Central memory CD8-positive, alpha-beta T cell (primary cell): ENCODE results near the gene SINHCAF.
"Not testable (repeated sequence)": the region's sequence is repeated elsewhere in the genome, so short reads cannot be mapped to it uniquely, and the experiment has no call there.

ENCODE experiments used
- ATAC-seq: fragments of 150-1000 bp; cut with Tn5 transposase; replicated peaks from 2 replicates; pipeline ENCODE4 v1.10.0; 2022; ENCODE audit warnings: mild to moderate bottlenecking, moderate FRiP score, moderate number of reproducible peaks; ENCODE audit not compliant: poor library complexity, severe bottlenecking; ENCODE audit errors: extremely low read depth
- DNase-seq, 2 donors: peaks; one replicate each; pipeline ENCODE4 v3.0.0; 2021; ENCODE audit warnings: low spot score in 2 of 2
- H3K27ac Mint-ChIP-seq: one replicate; pipeline ENCODE4 v1.8.0; 2022; ENCODE audit warnings: low read depth, mild to moderate bottlenecking, moderate library complexity, mixed read lengths
- H3K27me3 Mint-ChIP-seq: one replicate; pipeline ENCODE4 v1.8.0; 2022; ENCODE audit warnings: mixed read lengths
- H3K36me3 Mint-ChIP-seq: one replicate; pipeline ENCODE4 v1.8.0; 2022; ENCODE audit warnings: mild to moderate bottlenecking, moderate library complexity, mixed read lengths; ENCODE audit not compliant: insufficient read depth
- H3K4me1 Mint-ChIP-seq: one replicate; pipeline ENCODE4 v1.8.0; 2022; ENCODE audit warnings: mixed read lengths
- H3K4me3 Mint-ChIP-seq: one replicate; pipeline ENCODE4 v1.8.0; 2022; ENCODE audit warnings: mild to moderate bottlenecking, moderate library complexity, mixed read lengths
- H3K9me3 Mint-ChIP-seq: one replicate; pipeline ENCODE4 v1.8.0; 2022; ENCODE audit warnings: mixed read lengths

SINHCAF gene, protein sequence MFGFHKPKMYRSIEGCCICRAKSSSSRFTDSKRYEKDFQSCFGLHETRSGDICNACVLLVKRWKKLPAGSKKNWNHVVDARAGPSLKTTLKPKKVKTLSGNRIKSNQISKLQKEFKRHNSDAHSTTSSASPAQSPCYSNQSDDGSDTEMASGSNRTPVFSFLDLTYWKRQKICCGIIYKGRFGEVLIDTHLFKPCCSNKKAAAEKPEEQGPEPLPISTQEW

DNA sequence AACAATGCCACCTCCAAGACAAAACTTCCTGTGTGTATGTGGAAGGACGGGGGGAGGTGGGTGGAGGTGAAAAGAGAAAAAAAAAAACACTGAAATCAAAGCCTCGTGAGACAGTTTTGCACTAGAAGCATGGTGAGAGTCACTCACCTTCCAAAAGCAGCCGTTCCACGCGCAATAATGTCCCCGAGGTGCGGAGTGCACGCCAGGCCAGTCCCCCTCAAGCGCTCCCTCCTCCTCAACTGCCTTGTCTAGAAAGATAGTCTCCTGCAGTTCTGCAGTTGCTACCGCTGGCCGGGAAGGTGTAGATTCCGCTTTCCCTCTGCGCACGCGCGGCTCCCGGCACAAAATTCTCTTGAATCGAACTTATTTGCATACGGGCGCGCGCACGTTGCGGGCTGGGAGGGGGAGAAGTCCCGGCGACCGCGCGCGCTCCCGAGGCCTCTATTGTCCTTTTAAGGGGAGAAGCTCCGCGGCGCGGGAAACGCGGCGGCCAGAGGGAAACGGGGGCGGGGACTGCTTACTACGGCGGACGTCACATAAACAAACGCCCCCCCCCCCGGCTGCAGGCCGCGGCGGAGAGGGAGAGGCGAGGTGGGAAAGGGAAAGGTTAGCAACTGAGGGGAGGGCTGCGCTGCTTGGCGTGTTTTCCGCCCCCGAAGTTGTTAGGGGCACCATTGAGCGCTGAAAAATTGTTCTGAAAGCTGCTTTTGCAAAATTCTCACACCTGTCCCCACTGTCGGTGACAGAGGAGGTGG is at the start of gene SINHCAF:
Gene SINHCAF (minus strand): TSS at position 274 of the 755 bp plus-strand sequence. CDS start 27,946 bp downstream, outside the sequence.
- ATAC-seq: peak; percentile 39
- Mint-ChIP-seq H3K9me3 (no peaks in the 10 kb centered on the region), H3K4me3 (peak within 1 kb of the TSS; percentile 83), H3K27me3 (no peaks in the 10 kb centered on the region), H3K36me3 (peaks cover 23% of the 10 kb centered on the region), H3K4me1 (peaks cover 36% of the 10 kb centered on the region), H3K27ac (peak within 1 kb of the TSS; percentile 91)
- DNase-seq: peak; percentile 92 to 94

DNA sequence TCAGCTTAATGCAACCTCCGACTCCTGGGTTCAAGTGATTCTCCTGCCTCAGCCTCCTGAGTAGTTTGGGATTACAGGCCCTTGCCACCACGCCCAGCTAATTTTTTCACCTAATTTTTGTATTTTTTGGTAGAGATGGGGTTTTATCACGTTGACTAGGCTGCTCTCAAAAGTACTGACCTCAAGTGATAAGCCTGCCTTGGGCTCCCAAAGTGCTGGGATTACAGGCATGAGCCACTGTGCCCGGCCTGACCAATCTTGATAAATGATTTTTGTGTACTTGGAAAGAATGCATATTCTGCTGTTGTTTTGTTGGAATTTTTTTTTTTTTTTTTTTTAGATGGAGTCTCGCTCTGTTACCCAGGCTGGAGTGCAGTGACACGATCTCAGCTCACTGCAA is 49.5 kb upstream of the SINHCAF start:
- not testable (repeated sequence) for ATAC-seq, H3K9me3 Mint-ChIP-seq, DNase-seq, H3K36me3 Mint-ChIP-seq, H3K4me3 Mint-ChIP-seq, H3K4me1 Mint-ChIP-seq, H3K27ac Mint-ChIP-seq
- peaks cover 16% of the 10 kb centered on the region for H3K27me3 Mint-ChIP-seq

DNA sequence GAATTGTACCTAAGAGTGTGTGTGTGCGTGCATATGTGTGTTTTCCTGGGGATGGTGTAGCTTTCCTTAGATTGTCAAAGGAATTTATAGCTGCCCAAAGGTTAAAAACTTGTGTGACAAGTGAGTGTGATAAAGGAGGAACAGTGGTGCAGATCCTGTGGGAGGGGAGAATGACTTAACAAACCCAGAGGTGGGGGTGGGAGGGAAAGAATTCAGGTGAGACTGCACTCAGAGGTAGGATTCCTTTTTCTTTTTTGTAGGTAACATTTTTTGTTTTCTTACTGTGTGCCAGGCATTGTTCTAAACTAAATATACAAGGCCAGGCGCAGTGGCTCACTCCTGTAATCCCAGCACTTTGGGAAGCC is 45.3 kb upstream of the SINHCAF start:
- Mint-ChIP-seq H3K36me3 (no peaks in the 10 kb centered on the region), H3K4me1 (no peaks in the 10 kb centered on the region)

GRCh38 chr12:31370531-31371255 is 44.7 kb upstream of the SINHCAF start:
- DNase-seq: no peak
- H3K27ac Mint-ChIP-seq: no peak overlapping the region

More for the DNA sequence above, 45.3 kb upstream of the SINHCAF start:
- no peaks in the 10 kb centered on the region for H3K9me3 Mint-ChIP-seq
- H3K27ac Mint-ChIP-seq: no peak overlapping the region
- no peak for ATAC-seq
- peaks cover 26% of the 10 kb centered on the region for H3K27me3 Mint-ChIP-seq
- no peak overlapping the region for H3K4me3 Mint-ChIP-seq
- DNase-seq: no peak

GRCh38 chr12:31369712-31370521 is 44.0 kb upstream of the SINHCAF start:
- Mint-ChIP-seq H3K4me3 (no peak overlapping the region), H3K27ac (no peak overlapping the region), H3K4me1 (no peaks in the 10 kb centered on the region), H3K36me3 (no peaks in the 10 kb centered on the region), H3K27me3 (peaks cover 26% of the 10 kb centered on the region), H3K9me3 (no peaks in the 10 kb centered on the region)
- ATAC-seq: no peak
- no peak for DNase-seq

More at GRCh38 chr12:31370531-31371255, 44.7 kb upstream of the SINHCAF start:
- Mint-ChIP-seq H3K4me1 (no peaks in the 10 kb centered on the region), H3K36me3 (no peaks in the 10 kb centered on the region), H3K4me3 (no peak overlapping the region), H3K27me3 (peaks cover 26% of the 10 kb centered on the region), H3K9me3 (no peaks in the 10 kb centered on the region)
- no peak for ATAC-seq

DNA sequence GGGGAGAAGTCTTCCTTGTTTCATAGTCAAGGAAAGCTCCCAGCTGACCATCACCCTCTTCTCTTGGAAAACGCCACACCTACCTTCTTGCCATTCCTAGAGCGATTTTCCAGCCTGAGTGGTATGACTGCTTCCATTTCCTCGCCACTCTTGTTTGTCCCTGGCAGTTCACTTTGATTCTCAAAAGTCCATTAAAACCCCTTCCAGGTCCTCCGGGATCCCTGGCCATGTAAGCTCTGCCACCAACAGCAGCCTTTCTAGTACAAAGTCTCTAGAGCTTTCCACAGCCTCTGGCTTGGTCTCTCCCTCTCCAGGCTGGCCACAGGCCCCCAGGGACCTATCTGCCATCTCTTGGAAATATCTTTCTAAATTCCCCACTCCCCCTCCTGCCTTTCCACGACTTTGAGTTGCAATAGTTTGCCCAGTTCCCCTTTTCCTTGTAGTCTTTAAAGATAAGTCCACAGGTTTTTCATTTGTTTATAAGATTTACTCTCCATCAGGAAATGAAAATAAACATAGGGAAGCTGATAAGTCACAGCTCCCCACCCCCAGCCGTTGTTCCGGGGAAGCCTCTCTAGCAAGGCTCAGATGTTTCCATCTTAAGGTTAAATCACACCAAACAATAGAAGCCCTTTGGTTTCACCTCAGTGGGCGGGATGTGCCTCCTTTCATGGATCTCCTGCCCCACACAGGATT is 42.9 kb upstream of the SINHCAF start:
- no peaks in the 10 kb centered on the region for H3K9me3 Mint-ChIP-seq
- no peak for ATAC-seq
- no peaks in the 10 kb centered on the region for H3K4me1 Mint-ChIP-seq
- no peak overlapping the region for H3K27ac Mint-ChIP-seq
- no peaks in the 10 kb centered on the region for H3K36me3 Mint-ChIP-seq
- DNase-seq: no peak
- H3K27me3 Mint-ChIP-seq: peaks cover 26% of the 10 kb centered on the region
- H3K4me3 Mint-ChIP-seq: no peak overlapping the region

GRCh38 chr12:31366104-31366621 is 40.2 kb upstream of the SINHCAF start:
- no peaks in the 10 kb centered on the region for H3K36me3 Mint-ChIP-seq
- ATAC-seq (no peak), DNase-seq (no peak)
- no peaks in the 10 kb centered on the region for H3K9me3 Mint-ChIP-seq
- peaks cover 12% of the 10 kb centered on the region for H3K4me1 Mint-ChIP-seq
- H3K27me3 Mint-ChIP-seq: peaks cover 26% of the 10 kb centered on the region
- no peak overlapping the region for H3K27ac Mint-ChIP-seq
- H3K4me3 Mint-ChIP-seq: no peak overlapping the region

GRCh38 chr12:31363831-31364230 is 37.9 kb upstream of the SINHCAF start:
- DNase-seq (no peak), ATAC-seq (no peak)
- Mint-ChIP-seq H3K4me1 (peaks cover 12% of the 10 kb centered on the region), H3K36me3 (no peaks in the 10 kb centered on the region), H3K4me3 (no peak overlapping the region), H3K27ac (peak overlapping the region; percentile 72), H3K27me3 (peaks cover 6% of the 10 kb centered on the region), H3K9me3 (no peaks in the 10 kb centered on the region)

DNA sequence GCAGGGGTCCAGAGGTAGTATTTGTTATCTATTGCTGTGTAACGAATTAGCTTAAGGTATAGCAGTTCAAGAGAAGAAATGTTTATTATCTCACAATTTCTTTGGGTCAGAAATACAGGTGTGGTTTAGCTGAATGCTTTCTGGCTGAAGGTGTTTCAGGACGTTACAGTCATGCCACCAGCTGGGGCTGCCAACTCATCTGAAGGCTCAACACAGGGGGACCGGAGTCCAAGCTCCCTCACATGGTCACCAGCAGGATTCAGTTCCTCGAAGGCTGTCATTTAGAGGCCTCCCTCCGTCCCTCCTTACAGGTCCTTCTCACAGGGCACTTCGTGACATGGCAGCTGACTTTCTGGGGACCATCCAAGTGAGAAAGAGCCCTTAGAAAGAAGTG is 37.5 kb upstream of the SINHCAF start:
- DNase-seq (no peak), ATAC-seq (no peak)
- Mint-ChIP-seq H3K4me3 (no peak overlapping the region), H3K4me1 (peaks cover 12% of the 10 kb centered on the region), H3K27ac (no peak overlapping the region), H3K27me3 (peaks cover 2% of the 10 kb centered on the region), H3K9me3 (no peaks in the 10 kb centered on the region), H3K36me3 (no peaks in the 10 kb centered on the region)

- no peaks in the 10 kb centered on the region for H3K9me3 Mint-ChIP-seq
- H3K4me3 Mint-ChIP-seq: peak overlapping the region; percentile 52
- ATAC-seq (peak; percentile 49), DNase-seq (no peak)
- H3K27ac Mint-ChIP-seq: peak overlapping the region; percentile 29
- H3K36me3 Mint-ChIP-seq: no peaks in the 10 kb centered on the region
- H3K27me3 Mint-ChIP-seq: no peaks in the 10 kb centered on the region
- H3K4me1 Mint-ChIP-seq: peaks cover 12% of the 10 kb centered on the region
Measured at GRCh38 chr12:31362759-31363415, 36.9 kb upstream of the SINHCAF start.

- H3K4me1 Mint-ChIP-seq: peaks cover 12% of the 10 kb centered on the region
- ATAC-seq (no peak), DNase-seq (no peak)
Measured at GRCh38 chr12:31362115-31362758, 36.3 kb upstream of the SINHCAF start.

More at GRCh38 chr12:31362115-31362758, 36.3 kb upstream of the SINHCAF start:
- Mint-ChIP-seq H3K4me3 (peak overlapping the region; percentile 52), H3K27ac (peak overlapping the region; percentile 29), H3K36me3 (no peaks in the 10 kb centered on the region), H3K27me3 (no peaks in the 10 kb centered on the region), H3K9me3 (no peaks in the 10 kb centered on the region)
